H1 (cell line): Measurements from ENCODE around the gene SMCHD1. TPM values are rescaled to one million over a fixed set of nuclear protein-coding genes. Genes with fewer than 3 reads are reported as not detected.

Experiments used
- CTCF ChIA-PET: fragments of 300-600 bp; sonication (Branson Sonifier 250); formaldehyde crosslinking; loops from one replicate; lab custom pipeline; 2021; ENCODE audit not compliant: partially characterized antibody; lab: Charles Lee
- POLR2A ChIA-PET: fragments of 300-600 bp; sonication (Branson Sonifier 250); formaldehyde crosslinking; loops from one replicate; lab custom pipeline; 2021; ENCODE audit warnings: inconsistent platforms; ENCODE audit not compliant: partially characterized antibody; lab: Charles Lee
- DNase-seq, 2 experiments: peaks; one replicate each; pipeline versions ENCODE4 v3.0.0 to v3.0.0-alpha.2; 2010 to 2022; ENCODE audit warnings: low spot score in 2 of 2, low read depth in 1 of 2, mixed read lengths in 1 of 2
- FAIRE-seq: peaks from 2 replicates; lab custom pipeline; 2011; peaks lifted over from hg19 to GRCh38; lab: Jason Lieb, UNC
- H2AFZ ChIP-seq: 2 replicates; pipeline ENCODE4 v1.8.1; 2012; ENCODE audit warnings: low read length, inconsistent platforms
- H2AK5ac ChIP-seq: 2 replicates; pipeline ENCODE4 v1.6.1; 2013; ENCODE audit warnings: low read depth, low read length
- H2BK120ac ChIP-seq: replicated peaks from 2 replicates; pipeline ENCODE3; 2013; ENCODE audit warnings: low read depth, low read length, inconsistent platforms
- H2BK12ac ChIP-seq: 2 replicates; pipeline ENCODE4 v1.6.1; 2013; ENCODE audit warnings: low read depth, low read length
- H2BK15ac ChIP-seq: 2 replicates; pipeline ENCODE4 v1.6.1; 2013; ENCODE audit warnings: low read length
- H2BK20ac ChIP-seq: 2 replicates; pipeline ENCODE4 v1.6.1; 2013; ENCODE audit warnings: low read length
- H2BK5ac ChIP-seq: 2 replicates; pipeline ENCODE4 v1.6.1; 2013; ENCODE audit warnings: low read depth, low read length
- H3K14ac ChIP-seq: 2 replicates; pipeline ENCODE4 v1.6.1; 2013; ENCODE audit warnings: inconsistent platforms; ENCODE audit not compliant: insufficient read length
- H3K18ac ChIP-seq: 2 replicates; pipeline ENCODE4 v1.6.1; 2013; ENCODE audit warnings: low read length; ENCODE audit errors: extremely low read depth
- H3K23ac ChIP-seq: 2 replicates; pipeline ENCODE4 v1.6.1; 2013; ENCODE audit warnings: inconsistent platforms; ENCODE audit not compliant: insufficient read length
- H3K23me2 ChIP-seq: 2 replicates; pipeline ENCODE4 v1.6.1; 2013; ENCODE audit warnings: low read depth, low read length
- H3K27ac ChIP-seq: 2 replicates; pipeline ENCODE4 v1.6.1; 2011; ENCODE audit warnings: low read depth, low read length, inconsistent platforms
- H3K27me3 ChIP-seq, 4 experiments: replicated peaks in 1 of 4; 1 replicate in 1 of 4; 2 replicates in 3 of 4; pipeline versions ENCODE4 v1.6.1 to v1.8.1; 2011 to 2013; ENCODE audit warnings: low read length in 3 of 4, mild to moderate bottlenecking in 3 of 4, inconsistent platforms in 2 of 4, mixed read lengths in 2 of 4, moderate library complexity in 1 of 4; ENCODE audit not compliant: control insufficient read depth in 3 of 4, insufficient read depth in 3 of 4; ENCODE audit errors: extremely low read depth in 1 of 4
- H3K36me3 ChIP-seq, 4 experiments: 2 replicates each; pipeline versions ENCODE4 v1.6.1 to v1.8.1; 2011 to 2013; ENCODE audit warnings: mild to moderate bottlenecking in 4 of 4, low read length in 3 of 4, moderate library complexity in 2 of 4, control low read depth in 1 of 4, inconsistent platforms in 1 of 4; ENCODE audit not compliant: insufficient read depth in 4 of 4, control insufficient read depth in 2 of 4
- H3K4ac ChIP-seq: replicated peaks from 2 replicates; pipeline ENCODE3; 2013; ENCODE audit warnings: low read length, low read depth, mixed read lengths, inconsistent platforms; ENCODE audit not compliant: insufficient read length
- H3K4me1 ChIP-seq, 4 experiments: replicated peaks in 1 of 4; 1 replicate in 1 of 4; 2 replicates in 3 of 4; pipeline versions ENCODE4 v1.6.1 to v1.8.1; 2011 to 2013; ENCODE audit warnings: low read length in 3 of 4, inconsistent platforms in 2 of 4, mixed read lengths in 1 of 4; ENCODE audit not compliant: insufficient read depth in 4 of 4, control insufficient read depth in 3 of 4
- H3K4me2 ChIP-seq, 2 experiments: 2 replicates each; pipeline versions ENCODE4 v1.6.1 to v1.8.1; 2011 to 2013; ENCODE audit warnings: low read depth in 2 of 2, low read length in 2 of 2, control low read depth in 1 of 2, inconsistent platforms in 1 of 2, mild to moderate bottlenecking in 1 of 2; ENCODE audit not compliant: insufficient read depth in 1 of 2
- H3K4me3 ChIP-seq, 4 experiments: fragments of 200-600, 300-600 bp in 1 of 4; sonication (generic), shearing (Covaris generic), sonication (Bioruptor Twin) in 1 of 4; 2 replicates each; pipeline versions ENCODE4 v1.5.1 to v1.8.1; 2011 to 2016; ENCODE audit warnings: low read length in 4 of 4, low read depth in 3 of 4, control low read depth in 2 of 4, inconsistent platforms in 2 of 4, mild to moderate bottlenecking in 2 of 4, mixed read lengths in 1 of 4, moderate library complexity in 1 of 4; ENCODE audit not compliant: insufficient read depth in 2 of 4; ENCODE audit errors: extremely low read depth in 1 of 4
- H3K56ac ChIP-seq: replicated peaks from 2 replicates; pipeline ENCODE3; 2013; ENCODE audit warnings: low read depth, mild to moderate bottlenecking, mixed read lengths, low read length, inconsistent platforms; ENCODE audit not compliant: insufficient read length
- H3K79me1 ChIP-seq: 2 replicates; pipeline ENCODE4 v1.6.1; 2013; ENCODE audit warnings: low read depth, low read length, control low read depth
- H3K79me2 ChIP-seq, 2 experiments: 2 replicates each; pipeline versions ENCODE4 v1.6.1 to v1.8.1; 2012 to 2013; ENCODE audit warnings: low read length in 2 of 2, mild to moderate bottlenecking in 2 of 2, inconsistent platforms in 1 of 2; ENCODE audit not compliant: insufficient read depth in 2 of 2, control insufficient read depth in 1 of 2
- H3K9ac ChIP-seq, 4 experiments: replicated peaks in 1 of 4; 1 replicate in 1 of 4; 2 replicates in 3 of 4; pipeline versions ENCODE4 v1.6.1 to v1.8.1; 2011 to 2013; ENCODE audit warnings: low read depth in 3 of 4, low read length in 3 of 4, control low read depth in 2 of 4, mild to moderate bottlenecking in 2 of 4, moderate library complexity in 2 of 4, inconsistent platforms in 1 of 4; ENCODE audit errors: extremely low read depth in 1 of 4
- H3K9me3 ChIP-seq, 2 experiments: 2 replicates each; pipeline versions ENCODE4 v1.6.1 to v1.8.1; 2012 to 2013; ENCODE audit warnings: mild to moderate bottlenecking in 2 of 2, moderate library complexity in 2 of 2, control low read depth in 1 of 2, inconsistent platforms in 1 of 2, low read depth in 1 of 2, low read length in 1 of 2, mixed read lengths in 1 of 2; ENCODE audit not compliant: insufficient read depth in 2 of 2
- H4K20me1 ChIP-seq, 2 experiments: replicated peaks in 1 of 2; 2 replicates each; pipeline versions ENCODE3 to v1.8.1; 2011 to 2013; ENCODE audit warnings: inconsistent platforms in 2 of 2, low read length in 2 of 2, mild to moderate bottlenecking in 1 of 2; ENCODE audit not compliant: insufficient read depth in 2 of 2, control insufficient read depth in 1 of 2
- H4K5ac ChIP-seq: 2 replicates; pipeline ENCODE4 v1.6.1; 2013; ENCODE audit warnings: low read length, low read depth, mixed read lengths, inconsistent platforms; ENCODE audit not compliant: insufficient read length
- H4K8ac ChIP-seq: 2 replicates; pipeline ENCODE4 v1.8.0; 2013; ENCODE audit warnings: mild to moderate bottlenecking, moderate library complexity, low read length, inconsistent platforms; ENCODE audit not compliant: insufficient read depth; ENCODE audit errors: extremely low read depth
- H4K91ac ChIP-seq: replicated peaks from 2 replicates; pipeline ENCODE3; 2013; ENCODE audit warnings: low read length, mixed read lengths, inconsistent platforms; ENCODE audit not compliant: insufficient read length
- CBX5 ChIP-seq: fragments of 300-800, 300-1000 bp; sonication (generic); IDR thresholded peaks from 2 replicates; pipeline ENCODE4 v1.7.1; 2016; ENCODE audit warnings: antibody characterized with exemption, low read length, low read depth
- JUN ChIP-seq: IDR thresholded peaks from 2 replicates; pipeline ENCODE4 v1.6.1; 2011; ENCODE audit warnings: low read depth, mild to moderate bottlenecking, improper control_type of control experiment, low read length
- NANOG ChIP-seq: IDR thresholded peaks from 2 replicates; pipeline ENCODE4 v1.6.1; 2011; ENCODE audit warnings: low read length, low read depth, mild to moderate bottlenecking, inconsistent platforms; ENCODE audit not compliant: insufficient read depth, poor library complexity, severe bottlenecking
- SP2 ChIP-seq: IDR thresholded peaks from 2 replicates; pipeline ENCODE4 v1.6.1; 2012; ENCODE audit warnings: mild to moderate bottlenecking, low read length, inconsistent platforms
- SRF ChIP-seq: IDR thresholded peaks from 2 replicates; pipeline ENCODE4 v1.6.1; 2011; ENCODE audit warnings: mild to moderate bottlenecking, low read depth, low read length, moderate library complexity
- polyA plus RNA-seq, 7 experiments: library from polyadenylated mRNA; depleted of rRNA in 3 of 7; stranded (reverse) in 5 of 7; unstranded in 2 of 7; fragments of >200 nt in 5 of 7; fragments of 200-250 nt in 2 of 7; gene quantifications; 1 replicate in 5 of 7; 2 replicates in 1 of 7; 4 replicates in 1 of 7; pipeline versions ENCODE4 v1.2.1 to v1.2.3, GENCODE V29; 2011 to 2013; ENCODE audit warnings: missing spikeins in 2 of 7, mixed read lengths in 2 of 7
- total RNA-seq: library from RNA; stranded (reverse); fragmentation: NEBNext Ultra II Directional; extraction: Animal tissue kit (Norgen Biotek cat#: 25700); gene quantifications from 2 replicates; pipeline ENCODE4 v1.2.1, GENCODE V29; 2021

Gene SMCHD1
- total and polyA plus RNA-seq, 2 of the 8 experiments (the other 6 are each of a cell fraction or from before 2014, with no cell fraction given), result 9.3 to 32.0 TPM

DNA sequence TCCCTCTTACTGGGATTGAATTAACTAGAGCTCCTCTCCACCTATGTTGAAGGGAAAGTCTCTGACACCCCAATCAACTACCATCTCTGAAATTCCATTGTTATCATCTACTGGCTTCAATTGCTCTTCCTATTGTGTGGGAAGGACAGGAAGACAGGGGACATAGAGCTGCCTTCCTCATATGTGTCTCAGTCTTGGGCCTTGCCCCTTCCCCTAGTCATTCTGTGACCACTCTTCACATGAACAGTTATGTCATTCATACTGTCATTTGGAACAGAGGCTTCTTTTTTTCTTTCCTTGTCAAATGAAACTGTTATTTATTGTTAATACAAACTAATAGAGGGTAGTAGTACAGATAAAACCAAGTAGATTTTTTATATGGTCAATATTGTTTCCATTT is 121.7 kb downstream of the SMCHD1 start:
- Histone ChIP-seq H3K79me1 (no peaks in the 10 kb centered on the region), H3K79me2 (no peaks in the 10 kb centered on the region), H3K27me3 (no peaks in the 10 kb centered on the region), H2BK12ac (no peak overlapping the region), H4K91ac (no peak overlapping the region), H3K4me1 (no peaks in the 10 kb centered on the region), H3K9ac (no peak overlapping the region), H3K23ac (no peak overlapping the region), H2BK120ac (no peak overlapping the region), H2AFZ (no peak overlapping the region), H3K18ac (no peak overlapping the region), H2BK15ac (no peak overlapping the region), H3K4ac (no peak overlapping the region), H3K4me2 (no peak overlapping the region), H3K9me3 (no peaks in the 10 kb centered on the region), H3K23me2 (no peaks in the 10 kb centered on the region), H4K5ac (no peak overlapping the region), H3K14ac (no peak overlapping the region), H4K20me1 (no peaks in the 10 kb centered on the region), H3K4me3 (no peak overlapping the region), H2BK20ac (no peak overlapping the region), H3K56ac (no peak overlapping the region), H4K8ac (no peak overlapping the region), H3K36me3 (peaks cover 0 to 44% (median 13%) of the 10 kb centered on the region in 4 experiments; a peak in 7 of 8 replicates), H3K27ac (no peak overlapping the region), H2BK5ac (no peak overlapping the region), H2AK5ac (no peak overlapping the region)
- FAIRE-seq (no peak), DNase-seq (no peak)
- ChIA-PET POLR2A (no interaction called here), CTCF (interaction anchor here (0.8 kb wide), 1 partner anchor 302 kb away, joined by 3 read pairs; no protein-coding TSS in a partner anchor)
- TF ChIP-seq JUN, result no peak
- no peak for TF ChIP-seq CBX5
- no peak for TF ChIP-seq NANOG
- TF ChIP-seq SRF, result no peak
- TF ChIP-seq SP2, result no peak
